ENCODE data around the gene IMMP2L.

Gene IMMP2L

DNA sequence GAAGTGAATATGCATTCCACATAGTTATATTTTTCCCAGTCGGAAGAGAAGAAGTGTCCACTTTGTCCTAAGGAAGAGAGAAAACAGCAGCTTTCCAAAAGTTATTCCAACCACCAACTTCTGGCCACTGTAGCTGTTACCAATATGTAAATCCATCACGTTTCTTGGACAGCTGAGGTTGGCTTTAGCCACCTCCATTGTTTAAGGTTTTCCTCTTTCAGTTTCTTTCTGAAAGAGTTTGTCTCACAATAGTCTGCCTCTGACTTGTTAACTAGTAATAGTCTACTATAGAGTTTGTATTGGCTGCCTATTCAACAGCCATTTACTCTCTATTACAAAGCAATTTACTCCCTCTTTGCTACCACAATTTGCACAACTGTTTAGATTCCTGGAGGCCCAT lies 929.0 kb downstream of the IMMP2L start:
- TF ChIP-seq CTCF (conservative IDR thresholded peaks at IDR 0.05; ENCODE audit: low read depth, low read length) = no peak
- no peak for DNase-seq (ENCODE audit: low read depth)
- no peak overlapping the region for H3K4me3 ChIP-seq (ENCODE audit: low read length)

GRCh38 chr7:110626414-110626813 lies 935.9 kb downstream of the IMMP2L start:
- no peak overlapping the region for H3K4me3 ChIP-seq (ENCODE audit: low read length)
- DNase-seq (ENCODE audit: low read depth) = no peak
- no peak for TF ChIP-seq CTCF (conservative IDR thresholded peaks at IDR 0.05; ENCODE audit: low read depth, low read length)

GRCh38 chr7:110625294-110625693 lies 937.0 kb downstream of the IMMP2L start:
- no peak overlapping the region for H3K4me3 ChIP-seq (ENCODE audit: low read length)
- no peak for DNase-seq (ENCODE audit: low read depth)
- no peak for TF ChIP-seq CTCF (conservative IDR thresholded peaks at IDR 0.05; ENCODE audit: low read depth, low read length)

DNA sequence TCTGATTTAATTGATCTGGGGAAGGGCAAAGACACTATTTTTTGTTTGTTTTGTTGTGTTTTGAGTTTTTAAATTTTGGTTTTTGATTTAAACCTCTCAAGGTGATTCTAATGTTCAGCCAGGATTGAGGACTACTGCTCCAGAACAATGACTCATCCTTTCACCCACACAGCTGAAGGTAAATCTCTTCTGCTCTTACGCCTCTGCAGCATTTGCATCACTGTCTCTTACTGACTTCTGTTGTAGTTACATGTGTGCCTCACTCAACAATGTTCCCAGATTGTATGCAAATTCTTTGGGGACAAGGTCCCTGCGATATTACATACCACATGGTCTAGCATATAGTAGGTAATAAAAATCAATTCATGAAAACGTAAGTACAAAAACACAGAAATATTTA lies 938.9 kb downstream of the IMMP2L start:
- no peak overlapping the region for H3K4me3 ChIP-seq (ENCODE audit: low read length)
- DNase-seq (ENCODE audit: low read depth) = no peak
- TF ChIP-seq CTCF (conservative IDR thresholded peaks at IDR 0.05; ENCODE audit: low read depth, low read length) = no peak

DNA sequence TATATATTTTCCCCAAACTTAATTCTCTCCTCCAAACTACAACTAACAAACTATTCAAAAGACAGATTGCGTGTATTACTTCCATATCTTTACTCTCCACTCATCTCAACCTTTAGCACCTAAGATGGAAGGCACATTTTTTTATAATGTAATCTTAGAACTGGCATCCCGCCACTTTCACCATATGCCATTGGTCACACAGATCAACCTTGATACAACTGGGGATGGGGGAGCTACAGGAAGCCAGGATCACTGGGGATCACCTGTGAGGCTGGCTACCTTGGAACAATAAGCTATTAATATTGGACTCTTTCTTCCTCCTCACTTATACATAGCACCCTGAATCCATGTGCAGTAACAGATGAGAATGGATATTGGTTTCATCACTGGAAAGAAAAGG lies 941.0 kb downstream of the IMMP2L start:
- H3K4me3 ChIP-seq (ENCODE audit: low read length) = no peak overlapping the region
- no peak for TF ChIP-seq CTCF (conservative IDR thresholded peaks at IDR 0.05; ENCODE audit: low read depth, low read length)
- no peak for DNase-seq (ENCODE audit: low read depth)

- no peak overlapping the region for H3K4me3 ChIP-seq (ENCODE audit: low read length)
- DNase-seq (ENCODE audit: low read depth) = no peak
- TF ChIP-seq CTCF (conservative IDR thresholded peaks at IDR 0.05; ENCODE audit: low read depth, low read length) = no peak
Observed at GRCh38 chr7:110620110-110620735, 942.1 kb downstream of the IMMP2L start.

Measured in retinal pigment epithelial cell (primary cell).